Dedifferentiated amniotic fluid mesenchymal stem cell (primary cell): Measurements from ENCODE around the gene CHST3.
A peak's percentile ranks its signal among the peaks of the same experiment; 100 is the strongest.
"Not testable (repeated sequence)": the region's sequence is repeated elsewhere in the genome, so short reads cannot be mapped to it uniquely, and the experiment has no call there.

ENCODE experiments used
- DNase-seq: peaks from one replicate; pipeline ENCODE4 v3.0.0-alpha.2; 2016; ENCODE audit errors: extremely low spot score

CHST3 gene

DNA sequence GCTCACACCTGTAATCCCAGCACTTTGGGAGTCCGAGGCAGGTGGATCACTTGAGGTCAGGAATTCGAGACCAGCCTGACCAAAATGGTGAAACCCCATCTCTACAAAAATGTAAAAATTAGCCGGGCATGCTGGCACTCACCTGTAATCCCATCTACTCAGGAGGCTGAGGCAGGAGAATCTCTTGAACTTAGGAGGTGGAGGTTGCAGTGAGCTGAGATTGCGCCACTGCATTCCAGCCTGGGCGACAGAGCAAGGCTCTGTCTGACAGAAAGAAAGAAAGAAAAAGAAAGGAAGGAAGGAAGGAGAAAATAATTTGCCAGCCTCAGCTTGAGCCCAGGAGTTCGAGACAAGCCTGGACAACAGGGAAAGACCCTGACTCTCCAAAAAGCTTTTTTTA, 24.7 kb downstream of the CHST3 start:
- not testable (repeated sequence) for DNase-seq

DNA sequence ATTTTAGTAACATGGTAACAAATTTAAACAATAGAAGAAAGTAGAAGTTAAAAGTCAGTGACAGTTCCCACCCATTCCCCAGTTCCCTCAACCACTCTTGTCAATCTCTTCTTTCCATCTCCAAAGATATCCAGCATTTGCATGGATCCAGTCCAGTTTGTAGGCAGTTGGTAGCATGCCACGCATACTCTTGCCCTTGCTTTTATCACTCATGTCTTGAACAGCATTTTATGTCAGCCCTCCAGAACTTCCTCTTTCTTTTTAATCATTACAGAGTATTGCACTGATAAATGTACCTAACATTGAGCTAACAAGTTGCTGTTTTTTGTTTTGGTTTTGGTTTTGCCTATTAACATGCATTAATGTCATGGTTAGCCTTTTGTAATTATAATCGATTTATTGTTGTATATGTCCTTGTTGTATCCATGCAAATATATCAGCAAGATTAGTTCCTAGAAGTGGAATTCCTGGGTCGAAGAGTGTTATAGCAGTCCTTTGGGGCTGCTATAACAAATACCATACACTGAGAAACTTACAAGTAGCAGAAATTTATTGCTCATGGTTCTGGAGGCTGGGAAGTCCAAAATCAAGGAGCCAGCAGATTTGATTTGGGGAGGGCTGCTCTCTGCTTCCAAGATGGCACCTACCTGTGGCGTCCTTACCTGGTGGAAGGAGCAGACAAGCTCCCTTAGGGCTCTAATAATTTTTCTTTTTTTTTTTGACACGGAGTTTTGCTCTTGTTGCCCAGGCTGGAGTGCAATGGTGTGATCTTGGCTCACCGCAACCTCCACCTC, 25.7 kb downstream of the CHST3 start:
- no peak for DNase-seq

DNA sequence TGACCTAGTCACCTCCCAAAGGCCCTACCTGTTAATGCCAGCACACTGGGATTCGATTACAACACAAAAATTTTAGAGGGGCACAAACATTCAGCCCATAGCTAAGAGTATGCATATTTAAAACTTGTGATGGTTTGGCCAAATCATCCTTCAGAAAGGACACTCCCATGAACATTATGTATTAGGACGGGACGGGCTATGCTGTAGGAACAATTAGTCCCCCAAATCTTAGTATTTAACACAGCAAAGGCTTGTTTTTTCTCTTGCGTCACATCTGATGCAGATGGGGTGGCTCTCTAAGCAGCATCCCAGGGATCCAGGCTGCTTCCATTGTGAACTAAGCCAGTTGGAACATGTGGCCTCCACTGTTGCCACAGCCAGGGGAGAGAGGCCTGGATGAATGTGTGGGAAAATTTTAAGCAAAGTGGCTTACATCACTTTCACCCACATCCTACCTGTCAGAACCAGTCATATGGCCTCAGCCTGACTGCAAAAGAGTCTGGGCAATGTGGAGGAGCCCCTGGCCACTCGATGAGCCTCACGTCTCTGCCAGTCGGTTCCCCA, 26.6 kb downstream of the CHST3 start:
- DNase-seq = no peak

DNA sequence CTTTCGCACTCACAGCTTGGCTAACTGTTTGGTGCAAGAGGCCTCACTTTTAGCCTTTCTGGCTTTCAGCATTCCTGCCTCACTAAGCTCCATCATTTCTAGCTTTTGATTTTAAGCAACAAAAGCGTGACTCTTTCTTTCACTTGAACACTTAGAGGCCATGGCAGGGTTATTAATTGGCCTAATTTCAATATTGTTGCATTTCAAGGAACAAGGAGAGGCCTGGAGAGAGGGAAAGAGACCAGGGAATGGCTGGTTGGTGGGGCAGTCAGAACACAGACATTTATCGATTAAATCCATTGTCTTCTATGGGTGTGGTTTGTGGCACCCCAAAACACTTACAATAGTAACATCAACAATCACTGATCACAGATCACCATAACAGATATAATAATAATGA, 31.3 kb downstream of the CHST3 start:
- DNase-seq = no peak

DNA sequence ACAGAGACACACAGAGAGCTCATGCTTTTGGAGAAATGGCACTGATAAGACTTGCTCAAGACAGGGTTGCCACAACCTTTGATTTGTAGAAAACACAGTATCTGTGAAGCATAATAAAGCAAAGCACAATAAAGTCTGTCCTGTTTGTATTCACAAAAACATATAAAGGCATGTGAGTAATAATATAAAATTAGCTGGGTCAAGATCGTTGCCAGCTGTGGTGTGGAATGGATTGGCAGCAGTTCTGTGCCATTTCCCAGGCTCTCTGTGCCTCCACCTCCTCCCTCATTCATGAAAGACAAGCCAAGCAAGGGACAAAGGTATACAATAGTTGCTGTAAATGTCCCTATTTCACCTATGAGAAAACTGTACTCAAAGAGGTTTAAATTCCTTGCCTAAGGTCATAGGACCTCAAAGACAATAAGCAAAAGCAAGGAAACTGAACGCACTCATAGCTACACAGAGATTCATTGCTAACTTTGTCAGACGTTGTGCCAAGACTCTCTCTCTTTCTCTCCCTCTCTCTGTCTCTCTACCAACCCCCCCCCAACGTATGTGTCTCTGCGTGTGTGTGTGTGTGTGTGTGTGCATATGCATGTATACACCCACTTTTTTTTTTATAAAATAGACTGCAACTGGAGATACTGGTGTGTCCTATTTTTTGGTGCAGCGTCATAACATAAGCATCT, 31.8 kb downstream of the CHST3 start:
- no peak for DNase-seq

DNA sequence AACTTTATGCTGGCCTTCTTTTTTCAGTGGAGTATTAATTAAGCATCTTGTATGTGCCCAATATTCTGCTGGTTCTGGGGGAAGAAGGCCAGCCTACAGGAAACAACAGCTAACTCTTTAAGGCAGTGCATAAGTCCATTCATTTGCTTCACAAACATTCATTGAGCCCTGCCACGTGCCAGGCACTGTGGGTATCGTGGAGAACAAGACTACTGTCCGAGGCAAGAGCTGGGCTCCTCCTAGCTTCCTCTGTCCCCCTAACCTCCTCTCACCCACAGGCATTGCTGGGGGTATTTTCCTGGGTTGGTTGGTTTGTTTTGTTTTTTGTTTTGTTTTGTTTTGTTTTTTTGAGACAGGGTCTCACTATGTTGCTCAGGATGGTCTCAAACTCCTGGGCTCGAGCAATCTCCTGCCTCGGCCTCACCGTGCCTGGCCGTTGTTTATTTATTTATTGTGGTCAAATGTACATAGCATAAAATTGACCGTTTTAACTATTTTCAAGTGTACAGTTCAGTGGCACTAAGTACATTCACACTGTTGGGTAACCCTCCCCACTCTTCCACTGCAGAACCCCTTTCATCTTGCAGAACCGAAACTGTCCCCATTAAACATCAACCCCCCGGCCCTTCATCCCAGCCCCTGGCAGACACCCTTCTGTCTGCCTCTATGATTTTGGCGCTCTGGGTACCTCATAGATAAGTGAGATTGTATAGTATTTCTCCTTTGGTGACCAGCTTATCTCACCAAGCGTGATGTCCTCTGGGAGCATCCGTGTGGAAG, 32.6 kb downstream of the CHST3 start:
- DNase-seq = no peak

DNA sequence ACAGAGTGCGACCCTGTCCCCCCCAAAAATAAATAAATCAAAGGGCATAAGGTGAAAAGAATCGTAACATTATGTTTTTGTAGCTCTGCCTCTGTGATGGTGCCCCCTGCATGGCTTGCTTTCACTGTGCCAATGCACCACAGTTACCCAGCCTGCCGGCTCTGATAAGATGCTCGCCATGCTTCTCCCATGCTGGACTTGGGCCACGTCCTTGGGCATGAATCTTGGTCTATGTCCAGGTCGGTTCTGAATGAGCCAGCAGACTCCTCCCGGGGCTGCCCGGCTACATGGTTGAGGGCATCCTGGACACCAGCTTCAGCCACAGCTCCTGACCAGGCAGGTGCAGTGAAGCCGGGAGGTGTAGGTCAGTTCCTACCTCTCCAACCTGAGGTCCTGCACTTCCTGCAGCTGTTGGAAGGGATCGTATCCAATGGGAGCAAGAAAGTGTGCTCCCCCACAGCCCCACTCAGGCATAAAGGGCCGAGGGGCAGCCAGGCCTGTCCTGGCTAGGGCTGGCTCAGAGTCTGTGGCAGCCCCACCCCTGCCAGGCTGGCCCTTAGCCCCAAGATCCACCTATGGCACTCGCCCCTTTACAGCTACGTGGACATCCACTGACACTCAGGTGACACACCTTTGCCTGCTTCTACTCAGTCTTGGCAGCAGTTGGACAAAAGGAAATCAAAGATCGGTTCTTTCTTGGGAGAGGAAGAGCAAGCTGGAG, 34.1 kb downstream of the CHST3 start:
- DNase-seq = no peak

DNA sequence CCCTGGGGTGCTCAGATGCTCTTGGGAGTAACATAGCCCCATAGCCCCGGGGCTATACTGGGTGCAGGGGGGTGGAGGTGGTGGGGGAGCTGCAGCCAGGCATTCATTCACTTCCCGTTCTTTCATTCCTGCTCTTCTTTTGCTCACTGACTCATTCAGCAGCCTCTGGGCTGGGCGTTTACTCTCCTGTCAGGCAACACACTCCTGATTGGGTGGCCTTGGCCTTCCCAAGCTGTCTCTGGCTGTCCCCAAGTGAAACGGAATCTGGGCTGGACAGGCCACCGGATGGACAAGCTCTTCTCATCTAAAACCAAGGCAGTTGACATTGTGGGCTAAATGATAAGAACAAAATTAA, 34.6 kb downstream of the CHST3 start:
- peak; percentile 74 for DNase-seq

DNA sequence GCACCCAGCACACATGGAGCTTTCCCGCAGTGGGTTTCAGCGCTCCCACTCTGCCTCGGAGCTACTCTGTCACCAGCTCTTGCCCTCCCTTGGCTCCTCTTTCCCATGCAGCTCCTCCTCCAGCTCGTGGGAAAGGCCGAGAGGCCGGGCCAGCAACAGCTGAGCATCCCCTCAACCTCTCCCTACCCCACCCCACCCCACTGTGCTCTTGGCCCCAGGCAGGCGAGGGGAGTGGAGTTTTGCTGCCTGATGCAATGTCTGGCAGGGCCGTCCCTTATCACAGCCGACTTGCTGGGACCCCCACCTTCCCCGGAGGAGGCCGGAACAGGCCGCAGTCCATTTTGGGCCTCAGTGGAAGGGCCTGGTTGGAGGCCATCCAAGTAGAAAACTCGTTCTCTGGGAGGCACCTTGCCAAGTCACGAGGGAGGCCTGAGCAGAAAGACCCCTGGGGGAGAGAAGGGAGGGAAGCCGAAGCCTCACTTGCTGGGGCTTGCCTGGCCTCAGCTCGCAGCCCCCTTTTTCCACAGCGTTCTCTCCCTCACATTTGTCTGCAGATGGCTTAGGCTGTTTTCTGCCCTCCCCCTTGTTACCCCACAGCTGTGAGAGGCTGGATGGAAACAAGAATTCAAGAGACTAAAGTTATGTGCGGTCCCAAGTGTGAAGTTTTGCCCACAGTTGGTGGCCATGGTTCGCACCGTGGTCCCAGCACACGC, 35.3 kb downstream of the CHST3 start:
- DNase-seq = peak; percentile 63

DNA sequence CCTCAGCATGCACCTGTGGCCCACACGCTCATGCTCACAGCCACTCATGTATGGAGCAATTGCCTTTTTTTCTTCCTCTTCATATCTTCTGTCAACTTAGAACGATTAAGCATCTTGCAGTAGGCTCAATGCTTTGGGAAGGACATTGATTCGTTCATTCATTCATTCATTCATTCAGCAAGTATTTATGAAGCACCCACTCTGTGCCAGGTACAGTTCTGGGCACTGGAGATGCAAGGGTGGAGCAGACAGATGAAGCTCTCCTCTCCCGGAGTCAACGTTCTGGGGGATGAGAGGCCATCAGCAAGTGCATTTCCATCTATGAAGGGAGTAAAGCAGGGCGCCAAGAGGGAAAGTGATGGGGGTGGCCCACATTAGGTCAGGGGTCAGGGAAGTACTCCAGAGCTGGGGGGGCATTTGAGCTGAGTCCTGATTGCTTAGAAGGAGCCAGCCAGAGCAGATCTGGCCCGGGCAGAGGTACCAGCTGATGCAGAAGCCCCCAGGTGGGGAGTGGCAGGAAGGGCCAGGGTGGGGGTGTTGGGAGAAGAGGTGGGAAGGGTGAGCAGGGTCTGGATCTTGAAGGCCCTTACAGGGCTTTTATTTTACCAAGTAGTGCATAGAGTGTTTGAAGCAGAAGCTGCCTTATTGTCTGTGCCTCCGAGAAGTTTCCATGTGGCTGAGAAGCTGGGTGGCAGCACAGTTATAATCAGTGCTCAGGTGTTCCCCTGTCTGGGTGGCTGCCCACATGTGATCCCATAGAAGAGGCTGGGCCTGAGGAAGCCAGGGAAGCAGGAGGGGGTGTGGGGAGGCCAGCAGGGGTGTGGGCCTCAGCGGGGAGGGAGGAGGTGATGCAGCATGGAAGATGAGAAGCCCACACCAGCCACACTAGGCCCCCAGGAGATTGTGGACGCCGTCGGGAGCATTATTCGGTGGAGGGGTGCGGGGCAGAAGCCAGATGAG, 36.2 kb downstream of the CHST3 start:
- DNase-seq = no peak

DNA sequence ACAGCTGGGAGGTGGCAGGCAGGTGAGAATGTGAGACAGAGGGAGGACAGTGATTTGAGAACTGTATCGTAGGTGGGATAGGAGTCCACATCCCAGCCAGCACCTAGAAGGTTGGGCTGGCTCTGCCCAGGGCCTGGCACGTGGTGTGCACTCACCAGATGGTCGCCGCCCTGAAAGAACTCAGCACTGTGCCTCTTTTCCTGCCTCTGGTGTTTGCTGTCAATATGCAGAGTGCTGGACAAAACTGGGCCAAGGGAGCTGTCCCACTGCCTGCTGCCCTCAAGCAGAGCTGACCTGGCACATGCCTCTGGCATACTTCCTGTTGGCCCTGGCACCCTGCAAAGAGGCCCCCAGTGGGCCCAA, 36.8 kb downstream of the CHST3 start:
- DNase-seq = no peak

DNA sequence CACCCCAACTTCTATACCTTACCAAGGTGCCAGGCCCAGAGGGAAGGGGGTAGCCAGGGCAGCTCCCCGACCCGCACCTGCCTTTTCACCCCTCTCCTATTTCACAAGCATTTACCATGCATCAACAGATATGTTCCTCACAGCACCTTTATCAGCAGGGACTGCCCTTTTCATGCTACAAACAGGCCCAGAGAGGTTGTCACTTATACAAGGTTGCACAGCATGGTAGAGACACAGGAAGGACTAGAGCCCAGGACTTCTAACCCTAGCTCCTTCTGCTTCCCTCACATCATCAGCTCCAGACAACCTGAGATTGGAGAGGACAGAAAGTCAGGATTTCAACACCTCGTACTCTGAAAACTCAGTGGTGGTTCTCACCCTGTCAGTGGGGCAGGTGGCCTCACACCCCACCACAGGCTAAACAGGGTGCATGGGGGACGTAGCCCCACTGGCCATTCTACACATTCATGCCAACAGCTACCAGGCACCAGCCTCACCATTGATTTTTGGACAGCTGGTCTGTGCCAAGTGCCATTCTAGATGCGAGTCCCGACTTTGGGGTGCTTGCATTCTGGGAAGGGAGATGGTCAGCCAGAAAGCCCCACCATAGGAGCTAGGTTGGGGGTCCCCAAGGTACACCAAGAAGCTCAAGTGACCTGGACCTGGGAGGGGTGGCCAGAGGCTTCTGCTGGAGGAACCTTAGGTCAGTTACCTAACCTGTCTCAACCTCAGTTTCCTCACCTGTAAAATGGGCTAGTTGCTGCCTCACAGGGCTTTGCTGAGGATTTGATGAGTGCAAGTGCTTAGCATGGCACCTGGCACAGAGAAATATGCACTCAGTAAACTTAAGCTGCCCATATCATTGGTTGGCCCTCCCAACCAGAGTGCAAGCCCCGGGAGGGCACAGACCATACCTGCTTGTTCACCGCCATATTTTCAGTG, 38.4 kb downstream of the CHST3 start:
- no peak for DNase-seq

DNA sequence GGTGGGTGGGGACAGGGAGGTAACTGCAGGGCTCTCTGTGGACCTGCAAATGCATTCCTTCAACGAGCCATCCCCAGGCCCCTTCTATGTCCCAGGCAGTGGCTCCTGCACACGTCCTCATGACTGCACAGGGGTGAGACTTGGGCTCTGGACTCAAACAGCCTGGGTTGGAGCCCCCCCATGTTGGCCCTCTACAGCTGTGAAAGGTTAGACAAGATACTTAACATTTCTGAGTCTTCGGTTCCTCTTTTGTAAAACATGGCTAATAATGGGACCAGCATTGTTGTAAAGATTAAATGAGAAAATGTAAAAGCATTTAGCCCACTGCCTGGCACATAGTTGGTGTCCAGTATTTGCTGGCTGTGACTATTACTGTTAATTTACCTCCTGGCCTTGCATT, 41.8 kb downstream of the CHST3 start:
- no peak for DNase-seq

DNA sequence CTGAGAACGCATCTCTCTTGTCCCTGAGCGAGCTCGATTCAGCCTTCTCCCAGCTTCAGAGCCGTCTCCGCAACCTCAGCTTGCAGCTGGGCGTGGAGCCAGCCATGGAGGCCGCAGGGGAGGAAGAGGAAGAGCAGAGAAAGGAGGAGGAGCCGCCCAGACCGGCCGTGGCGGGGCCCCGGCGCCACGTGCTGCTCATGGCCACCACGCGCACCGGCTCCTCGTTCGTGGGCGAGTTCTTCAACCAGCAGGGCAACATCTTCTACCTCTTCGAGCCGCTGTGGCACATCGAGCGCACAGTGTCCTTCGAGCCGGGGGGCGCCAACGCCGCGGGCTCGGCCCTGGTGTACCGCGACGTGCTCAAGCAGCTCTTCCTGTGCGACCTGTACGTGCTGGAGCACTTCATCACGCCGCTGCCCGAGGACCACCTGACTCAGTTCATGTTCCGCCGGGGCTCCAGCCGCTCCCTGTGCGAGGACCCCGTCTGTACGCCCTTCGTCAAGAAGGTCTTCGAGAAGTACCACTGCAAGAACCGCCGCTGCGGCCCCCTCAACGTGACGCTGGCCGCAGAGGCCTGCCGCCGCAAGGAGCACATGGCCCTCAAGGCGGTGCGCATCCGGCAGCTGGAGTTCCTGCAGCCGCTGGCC, 43.2 kb downstream of the CHST3 start:
- no peak for DNase-seq

DNA sequence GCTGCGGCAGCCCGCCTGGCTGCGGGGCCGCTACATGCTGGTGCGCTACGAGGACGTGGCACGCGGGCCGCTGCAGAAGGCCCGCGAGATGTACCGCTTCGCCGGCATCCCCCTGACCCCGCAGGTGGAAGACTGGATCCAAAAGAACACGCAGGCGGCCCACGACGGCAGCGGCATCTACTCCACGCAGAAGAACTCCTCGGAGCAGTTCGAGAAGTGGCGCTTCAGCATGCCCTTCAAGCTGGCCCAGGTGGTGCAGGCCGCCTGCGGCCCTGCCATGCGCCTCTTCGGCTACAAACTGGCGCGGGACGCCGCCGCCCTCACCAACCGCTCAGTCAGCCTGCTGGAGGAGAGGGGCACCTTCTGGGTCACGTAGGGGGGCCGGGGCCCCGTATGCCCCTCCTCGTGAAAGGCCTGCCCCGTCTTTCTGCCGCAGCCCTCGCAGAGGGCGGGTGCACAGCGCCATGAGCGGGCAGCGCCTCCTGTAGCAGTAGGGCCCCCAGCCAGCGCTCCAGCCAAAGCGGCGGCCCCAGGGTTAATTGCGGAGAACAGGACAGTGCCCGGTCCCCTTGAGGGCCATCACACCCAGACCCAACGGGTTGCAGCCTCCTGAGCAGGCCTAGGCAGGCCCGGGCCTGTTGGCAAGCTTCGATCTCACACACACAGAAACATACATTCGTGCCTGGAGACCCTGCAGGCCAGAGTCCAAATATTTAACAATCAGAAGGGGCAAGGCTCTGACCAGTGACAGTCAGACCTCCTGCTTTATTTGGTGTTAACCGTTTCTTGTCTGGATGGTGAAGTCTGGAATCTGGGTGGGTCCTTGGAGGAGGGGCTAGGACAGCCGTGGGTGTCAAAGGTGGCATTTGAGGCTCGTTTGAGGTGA, 44.1 kb downstream of the CHST3 start:
- no peak for DNase-seq

DNA sequence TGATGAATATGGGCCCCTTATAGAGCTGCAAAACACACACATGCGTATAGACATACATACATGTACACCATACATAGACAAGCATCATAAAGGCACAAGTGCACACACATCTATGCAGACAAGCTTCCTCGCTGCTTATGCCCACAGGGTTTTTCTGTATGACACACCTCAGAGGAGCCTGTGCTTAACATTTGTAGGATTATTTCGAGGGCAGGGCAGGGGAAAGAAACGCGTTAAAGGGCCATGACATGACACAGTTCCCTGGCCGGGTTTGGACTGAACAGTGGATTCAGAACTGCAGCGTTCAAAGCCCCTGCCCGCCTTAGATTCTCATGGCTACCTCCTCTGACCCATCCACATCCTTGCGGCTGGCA, 44.8 kb downstream of the CHST3 start:
- DNase-seq = no peak

DNA sequence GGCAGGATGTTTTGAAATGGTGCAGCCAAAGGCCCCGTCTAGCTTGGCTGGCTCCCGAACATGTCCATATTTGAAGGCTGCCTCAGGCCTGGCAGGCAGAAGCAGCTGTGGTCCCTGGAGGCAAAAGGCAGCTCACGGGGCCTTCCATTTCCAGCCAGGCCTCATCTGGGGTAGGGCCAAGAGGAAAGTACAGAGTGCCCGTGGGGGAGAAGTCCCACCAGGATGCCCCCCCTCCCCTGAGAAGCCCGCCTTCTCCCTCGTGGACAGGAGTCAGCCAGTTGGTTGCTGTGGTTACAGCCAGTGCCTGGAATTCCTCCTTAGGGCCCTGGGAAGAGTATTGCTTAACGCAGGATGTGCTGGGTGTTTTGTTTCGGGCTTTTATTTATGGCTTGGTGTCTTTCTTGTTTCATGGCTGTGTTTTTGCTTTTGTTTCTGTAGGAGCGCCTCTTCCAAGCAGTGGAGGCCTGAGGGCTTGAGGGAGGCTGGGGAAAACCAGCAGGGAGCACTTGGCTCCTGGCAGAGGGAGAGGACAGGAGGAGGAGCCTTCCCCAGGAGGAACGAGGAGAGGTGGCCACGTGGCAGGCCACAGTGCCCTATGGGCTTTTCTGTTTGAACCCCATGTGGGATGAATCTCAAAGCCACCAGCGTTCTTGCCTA, 45.4 kb downstream of the CHST3 start:
- peak; percentile 94 for DNase-seq
